Fibroblast of gingiva (primary cell): Measurements from ENCODE around the gene LAMA5.
A peak's percentile ranks its signal among the peaks of the same experiment; 100 is the strongest.

ENCODE experiments used
- DNase-seq: peaks from one replicate; pipeline ENCODE4 v3.0.0-alpha.2; 2011; ENCODE audit warnings: low read depth

Gene LAMA5

DNA sequence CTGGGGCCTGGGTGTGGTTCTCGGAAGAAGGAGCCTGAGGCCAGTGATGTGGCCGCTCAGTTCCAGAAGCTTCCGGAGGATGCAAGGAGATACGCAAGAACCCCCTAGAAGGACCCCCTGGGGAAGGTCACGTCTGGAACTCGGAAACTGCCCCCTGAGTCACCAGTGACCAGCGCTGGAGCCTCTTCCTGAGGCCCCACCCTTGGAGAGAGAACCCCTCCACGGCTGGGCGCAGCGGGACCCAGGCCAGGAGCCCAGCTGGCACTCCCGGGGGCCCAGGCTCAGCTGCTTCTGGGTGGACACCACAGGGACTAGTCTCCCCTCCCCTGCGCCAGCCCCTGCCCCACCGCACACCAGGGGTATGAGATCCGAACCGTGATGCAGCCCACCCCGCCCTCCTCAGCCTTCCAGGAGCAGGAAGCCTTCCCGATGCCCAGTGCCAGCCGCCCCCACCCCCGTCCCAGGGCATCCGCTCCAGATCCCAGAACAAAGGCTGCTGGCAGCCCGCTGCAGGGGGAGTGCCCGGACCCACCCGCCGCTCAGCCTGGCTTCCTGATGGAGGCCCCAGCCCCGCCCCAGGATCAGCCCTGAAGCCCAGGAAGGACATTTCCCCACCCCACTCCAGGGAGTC lies 7.5 kb downstream of the LAMA5 start:
- DNase-seq, result peak; percentile 94

DNA sequence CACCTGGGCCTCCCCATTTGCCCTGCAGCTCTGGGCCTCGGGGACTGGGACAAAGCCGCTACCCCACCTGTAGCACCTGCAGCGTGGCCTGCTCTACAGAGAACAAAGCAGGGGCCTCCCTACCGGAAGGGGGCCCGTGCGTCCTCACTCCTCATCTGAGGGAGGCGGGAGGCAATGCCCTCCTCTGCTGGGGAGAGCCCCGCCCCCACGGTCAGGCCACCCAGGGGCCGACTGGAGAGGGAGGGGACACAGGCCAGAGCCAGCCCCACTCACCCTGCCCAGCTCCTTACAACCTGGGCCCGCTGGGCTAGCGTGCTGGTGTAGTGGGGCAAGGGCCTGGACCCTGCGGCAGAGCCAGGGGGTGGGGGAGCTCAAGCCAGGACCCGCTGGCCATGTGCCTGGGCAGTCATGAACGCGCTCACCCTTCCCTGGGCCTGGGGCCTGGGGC lies 8.0 kb downstream of the LAMA5 start:
- DNase-seq, result no peak

DNA sequence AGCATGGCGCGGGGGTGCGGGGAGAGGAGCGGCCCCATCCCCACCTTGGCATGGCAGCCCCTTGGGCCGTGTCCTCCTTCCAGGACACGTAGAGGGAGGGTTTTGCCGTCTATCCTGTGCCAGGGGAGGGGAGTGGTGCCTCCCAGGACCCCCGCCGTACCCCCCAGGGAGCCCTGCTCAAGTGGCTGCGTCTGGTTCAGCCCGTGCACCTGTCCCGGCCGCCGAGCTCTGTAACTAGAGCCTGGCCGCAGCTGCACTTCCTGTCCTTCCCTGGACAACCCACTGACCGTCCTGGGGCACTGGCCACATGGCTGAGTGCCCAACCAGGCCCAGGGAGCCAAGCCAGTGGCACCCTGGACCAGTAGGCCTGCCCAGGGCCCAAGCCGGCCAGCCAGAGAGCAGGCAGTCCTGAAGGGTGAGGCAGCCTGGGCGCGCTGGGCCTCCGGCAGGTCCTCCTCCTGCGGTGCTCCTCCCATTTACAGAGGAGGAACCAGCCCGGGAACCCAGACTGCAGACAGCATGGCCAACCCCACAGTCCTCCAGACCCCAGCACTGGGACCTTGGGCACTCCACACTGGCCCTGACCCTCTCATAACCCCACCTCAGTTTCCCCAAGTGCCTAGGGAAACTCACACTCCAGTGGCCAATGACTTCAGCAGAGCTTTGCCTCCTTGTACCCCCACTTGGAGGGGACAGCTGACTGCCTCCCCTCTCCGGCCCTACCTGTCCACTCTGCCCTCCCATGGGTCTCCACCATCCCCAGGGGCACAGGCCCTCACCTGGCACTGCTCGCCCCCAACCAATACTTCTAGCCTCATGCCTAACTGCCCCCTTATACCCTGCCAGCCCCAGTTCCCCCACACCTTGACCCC lies 8.7 kb downstream of the LAMA5 start:
- peak; percentile 52 for DNase-seq

DNA sequence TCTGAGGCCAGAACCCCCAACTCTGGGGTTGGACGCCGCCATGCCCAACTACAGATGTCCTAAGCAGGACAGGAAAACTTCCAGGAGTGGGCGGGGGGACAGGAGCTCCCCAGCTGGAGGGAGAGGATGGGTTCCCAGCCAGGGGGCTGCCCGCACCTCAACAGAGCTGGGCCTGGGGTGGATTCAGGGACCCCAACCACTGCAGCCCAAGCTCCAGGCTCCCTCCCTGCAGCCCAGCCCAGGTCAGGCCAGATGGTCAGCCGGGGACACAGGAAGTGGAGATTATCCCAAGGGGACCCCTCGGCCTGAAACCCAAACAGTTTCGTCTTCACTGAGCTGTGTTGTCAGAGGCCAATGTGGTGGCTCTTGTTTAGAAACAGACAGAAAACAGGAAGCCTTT lies 9.4 kb downstream of the LAMA5 start:
- no peak for DNase-seq

DNA sequence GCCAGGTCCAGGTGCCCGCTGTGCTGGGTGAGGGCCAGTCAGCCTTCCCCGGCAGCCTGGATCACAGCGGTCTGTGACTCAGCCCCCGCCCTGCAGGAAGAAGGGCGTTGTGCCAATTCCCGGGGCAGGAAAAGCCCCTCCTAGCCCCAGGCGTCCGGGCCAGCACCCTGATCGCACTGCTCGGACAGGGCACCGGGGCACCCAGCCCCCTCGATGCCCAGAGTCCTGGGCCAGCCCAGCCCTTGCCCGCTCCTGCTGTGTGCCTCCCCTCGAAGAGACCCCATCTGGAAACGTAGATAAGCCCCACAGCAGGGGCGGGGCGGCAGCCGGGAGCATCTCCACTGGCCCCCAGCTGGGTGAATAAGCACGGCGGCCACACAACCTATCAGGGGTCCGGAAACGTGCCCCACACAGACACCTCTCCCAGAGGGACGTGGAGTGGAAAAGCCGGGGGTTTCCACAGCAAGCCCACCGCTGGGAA lies 9.9 kb downstream of the LAMA5 start:
- peak; percentile 51 for DNase-seq

DNA sequence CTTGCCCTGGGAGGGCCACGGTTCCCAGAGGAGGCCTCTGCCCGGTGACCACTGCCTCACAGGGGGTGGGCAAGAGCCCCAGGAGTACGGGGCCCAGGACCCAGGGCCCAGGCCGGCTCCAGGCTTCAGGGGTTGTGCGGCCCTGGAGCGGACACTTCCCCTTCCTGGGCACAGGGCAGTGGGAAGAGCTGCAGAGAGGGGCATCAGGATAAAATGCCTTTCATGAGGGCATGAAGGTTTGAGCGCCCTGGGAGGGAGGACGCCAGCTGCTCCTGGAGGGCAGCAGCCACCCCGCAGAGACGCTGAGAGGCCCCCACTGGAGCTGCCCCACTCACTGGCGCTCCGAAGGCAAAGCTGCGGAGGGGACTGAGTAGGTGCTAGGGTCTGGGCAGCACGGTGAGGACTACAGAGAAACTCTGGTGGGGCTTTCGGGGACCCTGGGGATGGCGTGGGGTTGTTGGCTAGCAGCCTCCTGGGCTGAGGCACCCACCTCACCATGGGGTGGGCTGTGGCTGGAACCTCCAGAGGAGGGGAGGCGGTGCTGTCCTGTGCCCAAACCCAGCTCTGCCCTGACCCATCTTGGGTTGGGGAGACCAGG lies 10.4 kb downstream of the LAMA5 start:
- no peak for DNase-seq

DNA sequence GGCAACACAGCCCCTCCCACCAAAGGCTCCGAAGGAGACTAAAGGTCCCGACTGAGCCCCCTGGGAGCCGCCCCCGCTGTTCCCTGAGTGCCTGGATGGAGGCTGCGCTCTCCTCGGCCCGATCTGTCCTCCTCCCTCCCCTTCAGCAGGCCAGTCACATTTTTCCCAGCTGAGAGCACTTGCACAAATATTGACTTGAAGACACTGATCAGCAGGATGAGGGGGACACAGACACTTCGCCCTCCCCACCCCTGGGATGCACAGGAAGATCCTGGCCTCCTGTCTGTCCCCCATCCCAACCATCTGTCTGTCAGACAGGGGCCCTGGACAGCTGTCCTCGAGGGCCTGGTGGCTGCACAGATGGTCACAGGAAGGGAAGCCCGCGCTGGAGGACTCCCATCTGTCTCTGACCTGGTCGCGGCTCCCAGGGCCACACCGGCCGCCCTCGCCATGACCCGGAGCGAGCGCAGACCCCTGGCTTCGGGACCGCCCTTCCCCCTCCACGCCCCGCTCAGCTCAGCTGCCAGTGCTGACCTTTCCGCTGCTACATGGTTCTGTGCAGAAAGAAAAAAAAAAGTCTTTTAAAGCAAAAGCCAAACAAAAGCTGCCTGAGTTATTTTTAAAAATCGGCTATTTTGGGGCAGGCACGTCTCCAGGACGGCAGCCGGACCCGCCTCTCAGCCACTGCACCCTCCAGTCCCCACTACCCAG lies 11.1 kb downstream of the LAMA5 start:
- no peak for DNase-seq

DNA sequence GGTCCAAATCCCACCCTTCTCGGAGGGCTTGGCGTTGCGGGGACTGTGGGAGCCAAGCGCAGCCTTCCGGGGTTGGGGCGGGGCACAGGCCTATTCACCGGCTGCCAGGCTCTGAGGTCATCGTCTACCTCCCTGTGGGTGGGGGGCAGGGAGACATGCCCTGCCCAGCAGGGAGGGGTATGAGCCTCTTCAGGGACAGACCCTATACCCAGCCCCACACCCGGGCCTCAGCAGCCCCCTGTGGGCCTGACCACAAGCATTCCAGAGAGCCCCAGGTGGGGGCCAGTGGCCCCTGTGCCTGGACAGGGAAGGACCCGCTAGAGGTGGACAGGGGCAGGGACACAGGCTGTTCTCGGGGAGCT lies 11.6 kb downstream of the LAMA5 start:
- no peak for DNase-seq

DNA sequence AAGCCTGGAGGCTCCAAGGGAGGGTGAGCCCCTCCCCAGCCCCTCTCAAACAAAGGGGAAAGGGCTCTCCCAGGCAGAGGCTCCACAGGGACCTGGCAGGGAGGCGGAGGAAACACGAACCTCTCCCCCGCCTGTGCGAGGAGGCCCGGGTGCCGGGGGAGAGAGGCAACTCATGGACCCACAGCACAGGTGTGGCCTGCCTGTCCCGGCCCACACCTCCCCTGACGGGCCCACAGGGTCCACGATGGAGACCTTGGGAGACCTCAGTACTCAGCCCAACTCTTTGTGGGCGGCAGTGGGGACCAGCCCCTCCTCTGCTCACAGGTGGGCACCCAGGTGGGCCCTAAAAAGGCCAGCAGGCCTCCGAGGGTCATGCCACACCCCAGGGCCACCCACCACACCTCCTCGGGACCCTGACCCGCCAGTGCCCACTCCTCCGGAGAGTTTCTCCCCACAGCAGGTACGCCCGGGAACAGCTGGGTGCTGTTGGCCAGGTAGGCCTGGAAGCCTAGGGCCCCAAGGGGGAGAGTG lies 12.2 kb downstream of the LAMA5 start:
- no peak for DNase-seq

DNA sequence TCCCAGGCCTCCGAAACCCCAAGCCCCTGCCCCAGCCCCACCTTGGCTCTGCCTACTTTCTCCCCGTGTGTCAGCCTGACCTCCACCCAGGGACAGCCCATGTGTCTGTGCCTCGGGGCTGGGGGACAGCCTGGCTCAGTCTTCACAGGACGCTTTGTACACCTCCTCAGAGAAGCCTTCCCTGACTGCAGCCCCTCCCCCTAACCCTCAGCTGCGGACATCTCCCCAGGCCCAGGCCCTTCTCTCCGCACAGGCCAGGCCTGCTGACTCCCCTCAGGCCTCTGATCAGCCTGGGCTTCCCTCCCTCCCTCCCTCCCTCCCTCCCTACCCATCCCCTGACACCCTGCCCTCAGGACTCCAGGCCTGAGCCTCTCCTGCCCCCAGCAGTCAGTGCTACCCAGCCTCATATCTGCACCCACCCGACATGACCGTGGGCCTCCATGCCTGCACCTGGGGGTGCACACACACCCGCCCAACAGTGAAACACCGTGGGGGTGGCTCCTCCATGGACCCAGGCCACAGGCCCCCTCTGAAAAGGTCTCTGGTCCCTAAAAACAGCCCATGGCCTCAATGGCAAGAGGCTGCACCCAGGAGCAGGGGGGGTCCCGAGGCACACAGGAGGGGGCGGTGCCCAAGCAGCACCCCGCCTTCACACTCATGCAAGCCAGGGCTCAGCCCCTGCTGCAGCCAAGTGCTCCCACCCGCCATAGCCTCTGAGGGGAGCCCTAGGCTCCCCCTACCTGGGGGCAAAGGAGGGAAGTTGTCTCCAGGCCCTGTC lies 12.9 kb downstream of the LAMA5 start:
- no peak for DNase-seq

DNA sequence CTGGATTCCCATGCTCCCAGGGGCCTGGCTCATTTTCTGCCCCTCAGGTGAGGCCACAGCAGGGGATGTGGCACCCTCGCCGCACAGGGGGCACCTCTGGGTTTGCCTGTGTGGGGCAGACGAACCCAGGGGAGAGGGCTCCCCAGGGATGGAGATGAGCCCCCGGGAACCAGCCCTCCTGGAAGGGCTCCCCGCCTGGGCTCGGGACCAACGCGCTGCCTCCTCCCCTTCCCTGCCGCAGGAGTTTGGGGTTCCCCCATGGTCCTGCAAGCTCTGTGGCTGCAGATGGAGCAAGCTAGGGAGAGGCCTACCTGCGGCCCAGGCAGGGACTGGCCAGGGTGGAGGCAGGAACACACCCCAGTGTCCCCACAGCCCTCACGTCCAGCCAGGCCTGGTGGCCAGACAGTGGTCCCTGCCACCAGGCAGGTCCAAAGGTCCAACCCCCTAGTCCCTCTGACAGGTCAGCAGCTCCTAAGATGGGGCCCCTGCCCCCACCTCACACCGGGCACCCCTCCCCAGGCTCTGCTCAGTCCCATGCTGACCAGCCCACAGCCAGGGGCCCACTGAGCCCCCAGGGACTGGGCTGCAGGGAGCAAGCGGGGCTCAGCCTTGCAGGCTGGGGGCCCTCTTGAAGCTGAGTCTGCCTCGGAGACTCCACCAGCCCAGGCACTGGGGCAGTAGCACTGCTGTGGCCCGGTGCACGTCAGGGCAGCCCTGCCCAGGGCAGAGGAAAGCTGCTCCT lies 13.7 kb downstream of the LAMA5 start:
- no peak for DNase-seq

DNA sequence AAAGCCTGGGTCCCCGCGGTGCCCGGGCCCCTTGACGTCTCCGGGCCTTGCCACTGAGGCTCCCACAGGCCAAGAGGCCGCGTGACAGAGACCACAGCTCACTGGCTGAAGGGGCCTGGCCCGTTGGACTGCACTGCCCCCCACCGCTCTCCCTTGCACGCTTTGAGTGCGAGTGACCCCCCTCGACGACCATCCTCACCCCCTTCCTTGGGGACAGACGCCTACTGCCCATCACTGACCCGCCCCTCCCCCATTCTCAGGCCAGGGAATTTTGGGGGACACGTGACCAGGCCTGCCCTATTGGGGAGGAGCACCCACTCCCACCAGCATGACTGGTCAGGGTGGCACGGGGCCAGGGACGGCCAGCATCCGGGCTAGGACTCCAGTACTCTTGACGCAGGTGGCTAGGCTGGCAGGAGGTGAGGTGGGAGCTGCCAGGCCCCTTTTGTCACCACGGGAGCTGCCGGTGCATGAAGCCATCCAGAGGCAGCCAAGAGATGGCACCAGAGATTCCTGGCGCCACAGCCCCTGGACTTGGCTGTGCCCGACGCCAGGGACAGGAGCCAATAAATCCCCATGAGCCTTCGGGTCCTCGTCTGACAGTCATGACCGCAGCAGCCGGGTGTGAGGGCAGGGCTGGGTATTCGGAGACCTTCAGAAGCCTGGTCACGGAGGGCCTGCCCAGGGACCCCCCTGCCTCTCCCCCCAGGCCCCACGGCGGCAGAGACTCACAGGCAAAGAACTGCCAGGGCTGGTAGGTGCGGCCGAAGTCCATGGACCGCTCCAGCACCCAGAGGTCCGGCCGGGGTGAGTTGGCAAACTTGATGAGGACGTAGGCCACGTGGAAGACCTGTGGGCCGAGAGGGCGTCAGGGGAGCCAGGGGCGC lies 14.5 kb downstream of the LAMA5 start:
- DNase-seq, result peak; percentile 57

DNA sequence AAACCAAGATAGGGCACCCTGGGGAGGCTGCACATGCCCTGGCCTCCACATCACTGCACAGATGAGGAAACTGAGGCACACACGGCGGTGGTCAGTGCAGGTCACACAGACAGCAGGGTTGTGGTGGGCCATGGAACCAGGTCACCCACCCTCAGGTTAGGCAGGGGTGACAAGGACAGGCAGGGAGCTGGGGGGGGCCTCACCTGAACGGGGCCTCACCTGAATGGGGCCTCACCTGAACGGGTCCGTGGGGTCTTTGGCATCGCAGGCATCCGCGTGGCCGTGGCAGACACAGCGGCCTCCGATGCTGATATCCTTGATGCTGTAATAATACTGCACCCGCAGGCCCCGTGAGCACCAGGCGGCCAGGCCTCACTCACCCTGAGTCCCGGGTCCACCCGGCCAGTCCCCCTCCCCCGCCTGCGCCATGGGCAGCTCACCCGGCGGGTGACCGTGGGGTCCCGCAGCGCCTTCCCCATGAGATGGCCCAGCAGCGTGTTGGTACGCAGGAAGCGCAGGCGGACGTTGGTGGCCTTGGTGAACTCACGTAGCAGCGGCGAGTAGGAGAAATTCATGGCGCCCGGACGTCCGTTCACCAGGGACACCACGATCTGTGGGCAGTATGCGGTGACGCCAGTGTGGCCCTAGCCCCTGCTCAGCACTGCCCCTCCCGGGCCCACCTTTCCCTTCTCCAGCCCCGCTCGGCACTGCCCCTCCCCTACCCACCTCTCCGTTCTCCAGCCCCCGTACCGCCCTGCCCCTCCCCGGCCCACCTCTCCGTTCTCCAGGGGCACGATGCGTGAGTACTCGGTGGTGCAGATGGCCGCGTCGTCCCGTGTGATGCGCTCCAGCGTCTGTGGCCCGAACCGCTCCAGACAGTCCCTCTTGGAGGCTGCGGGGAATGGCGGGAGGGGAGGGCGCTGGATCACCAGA lies 15.4 kb downstream of the LAMA5 start:
- no peak for DNase-seq

DNA sequence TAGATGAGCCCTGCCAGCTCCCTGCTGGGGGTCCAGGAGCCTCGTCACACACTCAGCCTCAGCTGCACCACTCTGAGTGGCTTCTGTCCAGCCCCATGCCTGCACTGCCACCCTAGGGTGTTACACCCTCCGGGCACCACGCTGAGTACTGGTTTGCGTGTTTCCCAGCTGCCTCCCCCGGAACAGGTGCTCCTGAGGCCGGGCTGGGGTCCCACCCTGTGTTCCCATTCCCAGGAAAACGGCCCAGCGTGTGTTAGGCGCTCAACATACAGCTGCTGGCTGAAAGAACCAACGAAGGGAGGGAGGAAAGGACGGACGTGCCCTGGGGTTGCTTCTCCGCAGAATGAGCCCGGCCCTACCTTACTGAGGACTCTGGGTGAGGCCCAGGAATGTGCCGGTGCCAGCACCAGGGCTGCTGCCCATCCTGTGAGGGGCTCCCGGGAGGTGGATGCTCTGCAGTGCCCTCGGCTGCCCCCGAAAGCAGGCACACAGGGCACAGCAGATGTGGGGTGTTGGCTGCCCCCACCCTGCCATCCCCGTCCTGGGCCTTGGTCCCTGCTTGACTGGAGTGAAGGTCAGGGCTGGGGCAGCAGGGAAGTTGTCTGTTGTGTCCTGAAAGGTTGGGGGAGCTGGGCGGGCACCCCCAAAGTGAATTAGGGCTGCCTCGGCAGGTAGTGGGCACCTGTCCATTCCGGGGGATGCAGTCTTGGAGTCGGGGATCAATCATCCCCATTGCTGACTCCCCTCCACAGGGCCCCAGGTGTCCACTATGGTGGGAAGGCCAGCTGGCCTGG lies 16.3 kb downstream of the LAMA5 start:
- DNase-seq, result no peak

DNA sequence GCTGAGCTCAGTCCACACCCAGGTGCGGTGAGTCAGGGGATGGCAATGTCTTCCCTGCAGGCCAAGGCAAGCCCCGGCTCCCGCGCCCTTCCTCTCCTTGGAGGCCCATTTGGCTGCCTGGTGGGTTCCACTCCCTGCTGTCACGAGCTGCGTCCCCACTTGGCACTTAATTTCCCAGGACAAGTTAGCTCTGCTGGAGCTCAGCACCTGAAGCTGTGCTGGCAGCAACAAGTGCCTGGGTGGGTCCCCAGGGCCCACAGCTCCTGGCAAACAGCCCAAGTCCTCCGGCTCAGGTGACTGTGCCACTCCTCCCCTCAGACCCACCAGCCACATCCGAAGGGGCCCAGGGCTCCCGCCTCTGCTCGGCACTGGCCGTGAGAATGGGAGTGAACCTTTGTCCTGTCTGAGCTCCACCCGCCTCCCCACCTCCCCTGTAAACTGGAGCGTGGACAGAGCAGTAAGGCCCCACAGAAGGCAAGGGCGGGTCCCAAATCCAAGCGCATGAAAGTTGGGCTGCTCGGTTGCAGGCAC lies 16.9 kb downstream of the LAMA5 start:
- DNase-seq, result no peak

DNA sequence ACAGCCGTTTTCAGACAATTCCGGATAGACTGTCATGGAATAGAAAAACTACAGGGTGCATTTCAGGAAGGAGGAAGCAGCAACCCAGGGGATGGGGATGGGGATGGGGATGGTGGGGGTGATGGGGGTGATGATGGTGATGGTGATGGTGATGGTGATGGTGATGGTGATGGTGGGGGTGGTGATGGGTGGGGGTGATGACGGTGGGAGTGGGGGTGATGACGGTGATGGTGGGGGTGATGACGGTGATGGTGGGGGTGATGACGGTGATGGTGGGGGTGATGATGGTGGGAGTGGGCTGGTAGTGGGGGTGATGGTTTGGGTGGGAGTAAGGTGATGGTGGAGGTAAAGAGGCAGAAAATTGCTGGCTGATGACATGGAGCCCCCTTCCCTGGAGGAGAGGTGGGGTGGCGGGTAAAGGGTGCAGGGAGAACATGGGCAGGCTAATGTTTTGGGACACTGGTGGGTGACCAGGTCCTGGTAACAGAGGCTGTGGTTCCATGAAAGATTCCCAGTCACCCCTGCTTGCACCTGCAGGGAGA lies 17.5 kb downstream of the LAMA5 start:
- no peak for DNase-seq

DNA sequence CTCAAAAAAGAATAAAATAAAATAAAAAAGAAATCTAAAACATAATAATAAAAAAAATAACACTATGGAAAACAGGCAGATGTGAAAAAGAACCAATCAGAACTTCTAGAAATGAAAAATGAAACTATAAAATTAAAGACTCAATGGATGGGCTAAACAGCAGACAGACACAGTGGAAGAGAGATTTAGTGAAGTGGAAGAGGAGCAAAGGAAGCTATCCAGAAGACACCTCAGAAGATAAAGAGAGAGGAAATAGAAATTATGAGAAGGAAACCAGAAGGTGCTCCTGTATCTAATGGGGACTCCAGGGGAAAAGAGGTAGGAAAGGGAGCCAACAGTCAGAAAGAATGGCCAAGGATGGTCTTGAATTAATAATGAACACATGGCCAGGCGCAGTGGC lies 18.5 kb downstream of the LAMA5 start:
- no peak for DNase-seq
